OCI-LY1 (cell line): ENCODE measurements around the gene SLC6A16.

Experiments used
- H2AFZ ChIP-seq: fragments of 200-600 bp; sonication (generic), shearing (Covaris generic); 2 replicates; pipeline ENCODE4 v1.6.0; 2014; ENCODE audit warnings: antibody characterized with exemption, mild to moderate bottlenecking, low read length
- H3F3A ChIP-seq: fragments of 200-600 bp; sonication (generic), shearing (Covaris generic); 2 replicates; pipeline ENCODE4 v1.6.0; 2014; ENCODE audit warnings: mild to moderate bottlenecking, antibody characterized with exemption, low read length, moderate library complexity; ENCODE audit not compliant: insufficient read depth
- H3K27ac ChIP-seq: fragments of 200-600 bp; sonication (generic); 2 replicates; pipeline ENCODE4 v1.5.1; 2014; ENCODE audit warnings: low read length, mixed run types, mild to moderate bottlenecking, low read depth; ENCODE audit not compliant: poor library complexity, severe bottlenecking
- H3K27me3 ChIP-seq: fragments of 200-600 bp; sonication (generic); 2 replicates; pipeline ENCODE4 v1.6.0; 2014; ENCODE audit warnings: antibody characterized with exemption, mild to moderate bottlenecking, low read length, moderate library complexity; ENCODE audit not compliant: insufficient read depth
- H3K36me3 ChIP-seq: fragments of 200-600 bp; sonication (generic); 2 replicates; pipeline ENCODE4 v1.6.1; 2014; ENCODE audit warnings: mild to moderate bottlenecking, antibody characterized with exemption, low read length, moderate library complexity, mixed read lengths; ENCODE audit not compliant: insufficient read depth
- H3K4me1 ChIP-seq: fragments of 200-600 bp; sonication (generic); 2 replicates; pipeline ENCODE4 v1.5.1; 2014; ENCODE audit warnings: mild to moderate bottlenecking, low read length, moderate library complexity; ENCODE audit not compliant: insufficient read depth, severe bottlenecking
- H3K4me2 ChIP-seq: fragments of 200-600 bp; sonication (generic), shearing (Covaris generic); 2 replicates; pipeline ENCODE4 v1.6.1; 2014; ENCODE audit warnings: low read length
- H3K4me3 ChIP-seq: fragments of 200-600 bp; sonication (generic); 2 replicates; pipeline ENCODE4 v1.5.1; 2014; ENCODE audit warnings: low read length, low read depth, mild to moderate bottlenecking, mixed read lengths; ENCODE audit not compliant: poor library complexity, severe bottlenecking
- H3K79me2 ChIP-seq: fragments of 200-600 bp; shearing (Covaris generic); 2 replicates; pipeline ENCODE4 v1.6.1; 2016; ENCODE audit warnings: mixed run types, low read length, mixed read lengths; ENCODE audit not compliant: insufficient read depth
- H3K9ac ChIP-seq: fragments of 200-600 bp; sonication (generic), shearing (Covaris generic); 2 replicates; pipeline ENCODE4 v1.6.1; 2014; ENCODE audit warnings: mild to moderate bottlenecking, low read length, mixed read lengths
- H3K9me2 ChIP-seq: fragments of 200-600 bp; sonication (generic), shearing (Covaris generic); 2 replicates; pipeline ENCODE4 v1.6.1; 2014; ENCODE audit warnings: low read depth, mild to moderate bottlenecking, low read length, mixed read lengths
- H3K9me3 ChIP-seq: fragments of 200-600 bp; shearing (Covaris generic); 2 replicates; pipeline ENCODE4 v1.6.1; 2014; ENCODE audit warnings: low read length, mixed read lengths
- H4K20me1 ChIP-seq: fragments of 200-600 bp; sonication (generic), shearing (Covaris generic); 2 replicates; pipeline ENCODE4 v1.6.0; 2016; ENCODE audit warnings: mild to moderate bottlenecking, low read length; ENCODE audit not compliant: insufficient read depth
- CTCF ChIP-seq: fragments of 200-600 bp; sonication (generic), shearing (Covaris generic); IDR thresholded peaks from 2 replicates; pipeline ENCODE4 v1.5.1; 2017; ENCODE audit warnings: mild to moderate bottlenecking, antibody characterized with exemption, low read length, moderate library complexity, mixed read lengths
- EZH2 ChIP-seq: fragments of 200-600 bp; sonication (generic), shearing (Covaris generic); IDR thresholded peaks from 2 replicates; pipeline ENCODE4 v1.8.0; 2017; ENCODE audit warnings: borderline replicate concordance, mixed run types, mild to moderate bottlenecking, antibody characterized with exemption, low read length, moderate library complexity, mixed read lengths

The SLC6A16 gene

GRCh38 chr19:49261602-49262001 is 63.4 kb downstream of the SLC6A16 start:
- H3K9ac ChIP-seq: no peak overlapping the region
- H3K4me3 ChIP-seq: no peak overlapping the region
- peaks cover 15% of the 10 kb centered on the region for H3K9me3 ChIP-seq
- H4K20me1 ChIP-seq: no peaks in the 10 kb centered on the region
- H3K4me1 ChIP-seq: no peaks in the 10 kb centered on the region
- no peaks in the 10 kb centered on the region for H3K79me2 ChIP-seq
- no peak overlapping the region for H2AFZ ChIP-seq
- H3K27ac ChIP-seq: no peak overlapping the region
- H3K36me3 ChIP-seq: no peaks in the 10 kb centered on the region
- H3F3A ChIP-seq: no peaks in the 10 kb centered on the region
- no peak overlapping the region for H3K4me2 ChIP-seq
- H3K27me3 ChIP-seq: no peaks in the 10 kb centered on the region; the same call in 1 of the 2 replicates
- TF ChIP-seq EZH2 (no peak), CTCF (no peak)
- no peaks in the 10 kb centered on the region for H3K9me2 ChIP-seq

GRCh38 chr19:49256691-49257090 is 68.3 kb downstream of the SLC6A16 start:
- Histone ChIP-seq H3K79me2 (no peaks in the 10 kb centered on the region), H2AFZ (no peak overlapping the region), H4K20me1 (no peaks in the 10 kb centered on the region), H3K4me1 (no peaks in the 10 kb centered on the region), H3F3A (no peaks in the 10 kb centered on the region), H3K9me3 (peaks cover 11% of the 10 kb centered on the region), H3K36me3 (no peaks in the 10 kb centered on the region), H3K4me3 (no peak overlapping the region), H3K9me2 (no peaks in the 10 kb centered on the region), H3K4me2 (no peak overlapping the region), H3K27me3 (no peaks in the 10 kb centered on the region; the same call in 1 of the 2 replicates), H3K27ac (no peak overlapping the region), H3K9ac (no peak overlapping the region)
- TF ChIP-seq CTCF (no peak), EZH2 (no peak)

- Histone ChIP-seq H3K9ac (no peak overlapping the region), H4K20me1 (no peaks in the 10 kb centered on the region), H3K4me1 (no peaks in the 10 kb centered on the region), H3K79me2 (no peaks in the 10 kb centered on the region), H3K4me3 (no peak overlapping the region), H3K4me2 (no peak overlapping the region), H3K9me2 (no peaks in the 10 kb centered on the region), H3K9me3 (peaks cover 11% of the 10 kb centered on the region), H2AFZ (no peak overlapping the region), H3K27me3 (peaks cover 2% of the 10 kb centered on the region; the same call in 1 of the 2 replicates), H3K27ac (no peak overlapping the region), H3F3A (no peaks in the 10 kb centered on the region), H3K36me3 (no peaks in the 10 kb centered on the region)
- TF ChIP-seq EZH2: no peak
- TF ChIP-seq CTCF: no peak
Observed at GRCh38 chr19:49255674-49256073, 69.3 kb downstream of the SLC6A16 start.
